ENCODE results near the gene PDE8A.

DNA sequence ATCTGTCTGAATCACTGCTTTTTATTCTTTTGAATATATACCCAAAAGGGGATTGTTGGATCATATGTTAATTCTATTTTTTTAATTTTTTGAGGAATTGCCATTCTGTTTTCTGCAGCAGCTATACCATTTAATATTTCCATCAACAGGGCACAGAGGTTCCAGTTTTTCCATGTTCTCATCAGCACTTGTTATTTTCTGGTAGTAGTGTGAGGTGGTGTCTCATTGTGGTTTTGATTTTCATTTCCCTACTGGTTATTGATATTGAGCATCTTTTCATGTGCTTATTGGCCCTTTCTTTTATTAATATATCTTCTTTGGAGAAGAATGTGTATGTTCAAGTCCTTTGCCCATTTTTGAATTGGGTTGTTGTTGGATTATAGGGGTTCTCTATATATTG, 68.1 kb downstream of the PDE8A start:
- TF ChIP-seq TCF7L2 (IDR thresholded peaks at IDR 0.05; ENCODE audit: borderline replicate concordance, low read depth, low read length) (no peak), ZNF366 (tag by site-specific recombination; conservative IDR thresholded peaks at IDR 0.05) (no peak), WT1 (tag by site-specific recombination; IDR thresholded peaks at IDR 0.05) (no peak), ZNF585B (tag by site-specific recombination; IDR thresholded peaks at IDR 0.05) (no peak), BCL11B (tag by site-specific recombination; IDR thresholded peaks at IDR 0.05; ENCODE audit: low read depth) (no peak)
- TF ChIP-seq, protein P1, sequence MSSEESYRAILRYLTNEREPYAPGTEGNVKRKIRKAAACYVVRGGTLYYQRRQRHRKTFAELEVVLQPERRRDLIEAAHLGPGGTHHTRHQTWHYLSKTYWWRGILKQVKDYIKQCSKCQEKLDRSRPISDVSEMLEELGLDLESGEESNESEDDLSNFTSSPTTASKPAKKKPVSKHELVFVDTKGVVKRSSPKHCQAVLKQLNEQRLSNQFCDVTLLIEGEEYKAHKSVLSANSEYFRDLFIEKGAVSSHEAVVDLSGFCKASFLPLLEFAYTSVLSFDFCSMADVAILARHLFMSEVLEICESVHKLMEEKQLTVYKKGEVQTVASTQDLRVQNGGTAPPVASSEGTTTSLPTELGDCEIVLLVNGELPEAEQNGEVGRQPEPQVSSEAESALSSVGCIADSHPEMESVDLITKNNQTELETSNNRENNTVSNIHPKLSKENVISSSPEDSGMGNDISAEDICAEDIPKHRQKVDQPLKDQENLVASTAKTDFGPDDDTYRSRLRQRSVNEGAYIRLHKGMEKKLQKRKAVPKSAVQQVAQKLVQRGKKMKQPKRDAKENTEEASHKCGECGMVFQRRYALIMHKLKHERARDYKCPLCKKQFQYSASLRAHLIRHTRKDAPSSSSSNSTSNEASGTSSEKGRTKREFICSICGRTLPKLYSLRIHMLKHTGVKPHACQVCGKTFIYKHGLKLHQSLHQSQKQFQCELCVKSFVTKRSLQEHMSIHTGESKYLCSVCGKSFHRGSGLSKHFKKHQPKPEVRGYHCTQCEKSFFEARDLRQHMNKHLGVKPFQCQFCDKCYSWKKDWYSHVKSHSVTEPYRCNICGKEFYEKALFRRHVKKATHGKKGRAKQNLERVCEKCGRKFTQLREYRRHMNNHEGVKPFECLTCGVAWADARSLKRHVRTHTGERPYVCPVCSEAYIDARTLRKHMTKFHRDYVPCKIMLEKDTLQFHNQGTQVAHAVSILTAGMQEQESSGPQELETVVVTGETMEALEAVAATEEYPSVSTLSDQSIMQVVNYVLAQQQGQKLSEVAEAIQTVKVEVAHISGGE (tag by site-specific recombination; conservative IDR thresholded peaks at IDR 0.05; ENCODE audit: low read depth), result no peak
- TF ChIP-seq, protein P2, sequence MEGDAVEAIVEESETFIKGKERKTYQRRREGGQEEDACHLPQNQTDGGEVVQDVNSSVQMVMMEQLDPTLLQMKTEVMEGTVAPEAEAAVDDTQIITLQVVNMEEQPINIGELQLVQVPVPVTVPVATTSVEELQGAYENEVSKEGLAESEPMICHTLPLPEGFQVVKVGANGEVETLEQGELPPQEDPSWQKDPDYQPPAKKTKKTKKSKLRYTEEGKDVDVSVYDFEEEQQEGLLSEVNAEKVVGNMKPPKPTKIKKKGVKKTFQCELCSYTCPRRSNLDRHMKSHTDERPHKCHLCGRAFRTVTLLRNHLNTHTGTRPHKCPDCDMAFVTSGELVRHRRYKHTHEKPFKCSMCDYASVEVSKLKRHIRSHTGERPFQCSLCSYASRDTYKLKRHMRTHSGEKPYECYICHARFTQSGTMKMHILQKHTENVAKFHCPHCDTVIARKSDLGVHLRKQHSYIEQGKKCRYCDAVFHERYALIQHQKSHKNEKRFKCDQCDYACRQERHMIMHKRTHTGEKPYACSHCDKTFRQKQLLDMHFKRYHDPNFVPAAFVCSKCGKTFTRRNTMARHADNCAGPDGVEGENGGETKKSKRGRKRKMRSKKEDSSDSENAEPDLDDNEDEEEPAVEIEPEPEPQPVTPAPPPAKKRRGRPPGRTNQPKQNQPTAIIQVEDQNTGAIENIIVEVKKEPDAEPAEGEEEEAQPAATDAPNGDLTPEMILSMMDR (tag by site-specific recombination; IDR thresholded peaks at IDR 0.05), result no peak
- TF ChIP-seq, protein P3, sequence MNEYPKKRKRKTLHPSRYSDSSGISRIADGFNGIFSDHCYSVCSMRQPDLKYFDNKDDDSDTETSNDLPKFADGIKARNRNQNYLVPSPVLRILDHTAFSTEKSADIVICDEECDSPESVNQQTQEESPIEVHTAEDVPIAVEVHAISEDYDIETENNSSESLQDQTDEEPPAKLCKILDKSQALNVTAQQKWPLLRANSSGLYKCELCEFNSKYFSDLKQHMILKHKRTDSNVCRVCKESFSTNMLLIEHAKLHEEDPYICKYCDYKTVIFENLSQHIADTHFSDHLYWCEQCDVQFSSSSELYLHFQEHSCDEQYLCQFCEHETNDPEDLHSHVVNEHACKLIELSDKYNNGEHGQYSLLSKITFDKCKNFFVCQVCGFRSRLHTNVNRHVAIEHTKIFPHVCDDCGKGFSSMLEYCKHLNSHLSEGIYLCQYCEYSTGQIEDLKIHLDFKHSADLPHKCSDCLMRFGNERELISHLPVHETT (tag by site-specific recombination; IDR thresholded peaks at IDR 0.05), result no peak
